Muscle of leg (tissue), 11 donors: Measurements from ENCODE around the gene TMEM273. TPM values are rescaled to one million over a fixed set of nuclear protein-coding genes. Genes with fewer than 3 reads are reported as not detected.
"Not testable (repeated sequence)": the region's sequence is repeated elsewhere in the genome, so short reads cannot be mapped to it uniquely, and the experiment has no call there.

Experiments
- DNase-seq: peaks from one replicate; pipeline ENCODE4 v3.0.0; 2013
- H3K27ac ChIP-seq: one replicate; pipeline ENCODE4 v1.5.1; 2013; ENCODE audit warnings: mild to moderate bottlenecking, low read length, control low read depth
- H3K27me3 ChIP-seq: one replicate; pipeline ENCODE4 v1.6.1; 2013; ENCODE audit warnings: low read length; ENCODE audit not compliant: control insufficient read depth, insufficient read depth
- H3K36me3 ChIP-seq: one replicate; pipeline ENCODE4 v1.6.1; 2013; ENCODE audit warnings: low read length; ENCODE audit not compliant: control insufficient read depth, insufficient read depth
- H3K4me1 ChIP-seq: one replicate; pipeline ENCODE4 v1.6.1; 2013; ENCODE audit warnings: low read length; ENCODE audit not compliant: control insufficient read depth, insufficient read depth
- H3K4me3 ChIP-seq: one replicate; pipeline ENCODE4 v1.5.1; 2013; ENCODE audit warnings: low read length, control low read depth
- H3K9me3 ChIP-seq: replicated peaks from 2 replicates; pipeline ENCODE4 v1.6.1; 2013; ENCODE audit warnings: low read depth, low read length; ENCODE audit not compliant: control insufficient read depth
- WGBS: methylation state at CpG from one replicate; pipeline ENCODE4 v1.1.5; 2013; ENCODE audit warnings: missing lambda C conversion rate; ENCODE audit not compliant: insufficient coverage; 5-methylcytosine and 5-hydroxymethylcytosine counted together
- polyA plus RNA-seq, 8 donors: library from polyadenylated mRNA; unstranded; fragments of 120-200 nt; gene quantifications; one replicate each; pipeline versions ENCODE4 v1.2.1 to v1.2.3, GENCODE V29; 2013; ENCODE audit warnings: inconsistent platforms in 1 of 8, low replicate concordance in 1 of 8; ENCODE audit not compliant: insufficient read length in 8 of 8, insufficient read depth in 1 of 8
- total RNA-seq: library from RNA; stranded (reverse); fragments of 120-200 nt; gene quantifications from one replicate; pipeline ENCODE4 v1.2.4, GENCODE V29; 2013

Gene TMEM273
- total and polyA plus RNA-seq, 9 donors, result 3.9 to 9.5 (median 5.6) TPM

- no peak for DNase-seq
These were observed 19.8 kb upstream of the TMEM273 start for GRCh38 chr10:49207936-49208487.

DNA sequence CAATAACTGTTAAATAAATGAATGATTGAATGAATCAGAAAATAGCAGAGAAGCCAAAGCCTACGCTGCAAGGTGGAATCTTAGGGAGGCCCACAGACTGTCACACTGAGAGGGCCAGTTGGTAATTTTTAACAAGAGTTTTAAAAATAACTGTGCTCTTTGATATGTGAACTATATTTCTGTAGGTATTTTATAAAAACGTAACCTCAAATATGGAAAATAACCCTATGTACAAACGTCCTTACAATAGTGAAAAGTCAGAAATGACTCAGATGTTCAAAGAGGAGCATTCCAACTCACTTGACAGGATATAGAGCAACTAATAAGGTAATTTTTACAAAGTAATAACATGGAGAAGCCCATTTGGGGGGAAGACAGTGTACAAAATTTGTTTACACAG lies 18.9 kb upstream of the TMEM273 start:
- 67% methylated on average over 1 of the region's 3 CpGs for WGBS
- no peaks in the 10 kb centered on the region for H3K9me3 ChIP-seq
- DNase-seq, result no peak
- no peak overlapping the region for H3K4me3 ChIP-seq
- no peaks in the 10 kb centered on the region for H3K36me3 ChIP-seq
- H3K4me1 ChIP-seq, result no peaks in the 10 kb centered on the region
- H3K27ac ChIP-seq, result no peak overlapping the region
- H3K27me3 ChIP-seq, result peaks cover 4% of the 10 kb centered on the region

More at GRCh38 chr10:49207936-49208487, 19.8 kb upstream of the TMEM273 start:
- no peaks in the 10 kb centered on the region for H3K36me3 ChIP-seq
- 63% methylated on average over 9 of the region's 9 CpGs for WGBS
- H3K4me1 ChIP-seq, result no peaks in the 10 kb centered on the region
- no peak overlapping the region for H3K4me3 ChIP-seq
- no peak overlapping the region for H3K27ac ChIP-seq
- H3K27me3 ChIP-seq, result peaks cover 4% of the 10 kb centered on the region
- no peaks in the 10 kb centered on the region for H3K9me3 ChIP-seq

DNA sequence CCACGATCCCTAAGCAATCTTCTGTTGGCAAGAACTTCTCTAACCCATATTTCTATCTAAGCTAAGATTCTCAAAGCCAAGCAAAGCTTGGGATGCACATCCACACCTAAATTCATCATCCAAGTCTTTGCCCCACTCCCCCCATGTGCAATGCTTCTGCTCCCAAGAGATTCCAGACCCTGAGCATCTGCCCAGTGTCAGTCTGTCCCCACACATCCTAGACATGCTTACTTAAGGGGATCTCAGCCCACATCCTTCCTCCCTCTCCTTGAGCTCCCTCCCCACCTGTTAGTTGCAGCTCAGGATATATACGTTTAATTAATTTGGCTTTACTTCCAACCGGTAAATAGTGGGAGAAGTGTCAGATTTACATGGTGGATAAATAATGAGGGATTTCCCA lies 17.0 kb upstream of the TMEM273 start:
- Histone ChIP-seq H3K27me3 (peaks cover 4% of the 10 kb centered on the region), H3K4me1 (no peaks in the 10 kb centered on the region), H3K9me3 (no peaks in the 10 kb centered on the region), H3K4me3 (no peak overlapping the region), H3K27ac (no peak overlapping the region), H3K36me3 (no peaks in the 10 kb centered on the region)
- DNase-seq, result no peak
- WGBS, result 100% methylated on average over 1 of the region's 3 CpGs

GRCh38 chr10:49204119-49204518 lies 15.9 kb upstream of the TMEM273 start:
- H3K4me1 ChIP-seq, result no peaks in the 10 kb centered on the region
- no peak overlapping the region for H3K27ac ChIP-seq
- H3K9me3 ChIP-seq, result no peaks in the 10 kb centered on the region
- H3K4me3 ChIP-seq, result no peak overlapping the region
- no peak for DNase-seq
- no peaks in the 10 kb centered on the region for H3K36me3 ChIP-seq
- H3K27me3 ChIP-seq, result peaks cover 4% of the 10 kb centered on the region
- no CpG with 5 or more reads among the region's 1 CpG for WGBS

DNA sequence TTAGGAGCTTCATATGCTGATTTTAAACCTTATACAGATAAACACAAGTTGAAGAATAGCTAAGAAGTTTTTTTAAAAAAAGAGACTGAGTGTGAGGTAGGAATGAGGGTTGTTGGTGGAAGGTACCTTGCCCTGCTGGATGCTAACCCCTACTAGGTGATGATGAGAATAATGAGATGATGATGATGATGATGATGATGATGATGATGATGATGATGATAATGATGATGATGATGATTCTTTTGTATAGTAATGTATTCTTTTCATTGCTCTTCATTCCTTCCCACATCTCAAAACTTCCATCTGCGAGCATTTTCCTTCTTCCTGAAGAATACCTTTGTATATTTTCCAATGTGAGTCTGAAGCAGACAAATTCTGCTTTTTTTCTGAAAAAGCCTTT lies 14.1 kb upstream of the TMEM273 start:
- DNase-seq, result no peak
- Histone ChIP-seq H3K27ac (no peak overlapping the region), H3K4me3 (no peak overlapping the region), H3K4me1 (no peaks in the 10 kb centered on the region), H3K27me3 (peaks cover 4% of the 10 kb centered on the region), H3K36me3 (no peaks in the 10 kb centered on the region), H3K9me3 (no peaks in the 10 kb centered on the region)
- WGBS, result no CpG with 5 or more reads among the region's 1 CpG

DNA sequence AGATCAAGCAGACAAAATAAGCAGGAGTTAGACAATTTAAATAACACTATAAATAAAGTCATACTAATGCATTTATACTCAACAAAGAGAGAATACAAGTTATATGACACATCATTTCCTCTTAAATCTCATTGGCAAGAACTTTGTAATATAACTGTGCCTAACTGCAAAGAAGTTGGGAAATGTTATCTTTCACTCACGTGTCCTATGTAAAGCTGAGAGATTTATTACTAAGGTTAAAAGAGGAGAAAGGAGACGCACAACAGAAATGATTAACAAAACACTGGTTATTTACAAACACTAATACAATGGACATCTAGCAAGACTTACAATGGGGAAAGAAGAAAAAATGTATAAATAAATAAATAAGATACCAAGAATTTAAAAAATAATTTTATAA lies 12.7 kb upstream of the TMEM273 start:
- H3K4me1 ChIP-seq, result no peaks in the 10 kb centered on the region
- no peaks in the 10 kb centered on the region for H3K36me3 ChIP-seq
- no peaks in the 10 kb centered on the region for H3K27me3 ChIP-seq
- DNase-seq, result no peak
- WGBS, result no CpG with 5 or more reads among the region's 2 CpGs
- no peaks in the 10 kb centered on the region for H3K9me3 ChIP-seq
- no peak overlapping the region for H3K4me3 ChIP-seq
- no peak overlapping the region for H3K27ac ChIP-seq

DNA sequence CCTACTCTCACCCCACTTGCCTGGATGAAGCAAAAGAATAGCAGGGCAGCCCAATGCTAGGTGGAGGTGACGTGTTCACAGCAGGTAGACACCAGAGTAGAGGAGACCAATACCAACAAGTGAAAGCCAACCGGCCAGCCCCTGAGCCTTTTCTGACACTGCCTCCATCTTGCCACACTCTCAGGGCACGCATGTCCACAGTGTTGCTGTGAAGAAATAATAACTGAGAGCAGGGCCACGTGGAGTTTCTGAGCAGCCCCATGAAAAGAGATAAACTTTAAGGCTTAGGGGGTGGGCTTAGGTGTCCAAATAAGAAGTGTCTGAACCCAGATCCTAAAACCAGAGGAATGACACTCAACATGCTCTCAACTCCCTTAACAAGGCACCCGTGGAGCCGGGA lies 9.0 kb upstream of the TMEM273 start:
- Histone ChIP-seq H3K27me3 (no peaks in the 10 kb centered on the region), H3K36me3 (no peaks in the 10 kb centered on the region), H3K4me3 (no peak overlapping the region), H3K4me1 (no peaks in the 10 kb centered on the region), H3K27ac (no peak overlapping the region), H3K9me3 (no peaks in the 10 kb centered on the region)
- 96% methylated on average over 3 of the region's 6 CpGs for WGBS
- DNase-seq, result no peak

DNA sequence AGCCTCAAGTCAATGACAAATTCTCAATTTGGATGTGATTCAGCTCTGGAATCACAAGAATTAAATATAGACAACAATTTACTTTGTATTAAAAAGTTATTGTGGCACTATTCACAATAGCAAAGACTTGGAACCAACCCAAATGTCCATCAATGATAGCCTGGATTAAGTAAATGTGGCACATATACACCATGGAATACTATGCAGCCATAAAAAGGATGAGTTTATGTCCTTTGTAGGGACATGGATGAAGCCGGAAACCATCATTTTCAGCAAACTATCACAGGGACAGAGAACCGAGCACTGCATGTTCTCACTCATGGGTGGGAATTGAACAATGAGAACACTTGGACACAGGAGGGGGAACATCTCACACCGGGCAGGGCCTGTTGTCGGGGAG lies 7.7 kb upstream of the TMEM273 start:
- not testable (repeated sequence) for DNase-seq, H3K36me3 ChIP-seq, H3K27ac ChIP-seq, H3K4me3 ChIP-seq, H3K27me3 ChIP-seq, H3K4me1 ChIP-seq, H3K9me3 ChIP-seq
- no CpG with 5 or more reads among the region's 4 CpGs for WGBS

DNA sequence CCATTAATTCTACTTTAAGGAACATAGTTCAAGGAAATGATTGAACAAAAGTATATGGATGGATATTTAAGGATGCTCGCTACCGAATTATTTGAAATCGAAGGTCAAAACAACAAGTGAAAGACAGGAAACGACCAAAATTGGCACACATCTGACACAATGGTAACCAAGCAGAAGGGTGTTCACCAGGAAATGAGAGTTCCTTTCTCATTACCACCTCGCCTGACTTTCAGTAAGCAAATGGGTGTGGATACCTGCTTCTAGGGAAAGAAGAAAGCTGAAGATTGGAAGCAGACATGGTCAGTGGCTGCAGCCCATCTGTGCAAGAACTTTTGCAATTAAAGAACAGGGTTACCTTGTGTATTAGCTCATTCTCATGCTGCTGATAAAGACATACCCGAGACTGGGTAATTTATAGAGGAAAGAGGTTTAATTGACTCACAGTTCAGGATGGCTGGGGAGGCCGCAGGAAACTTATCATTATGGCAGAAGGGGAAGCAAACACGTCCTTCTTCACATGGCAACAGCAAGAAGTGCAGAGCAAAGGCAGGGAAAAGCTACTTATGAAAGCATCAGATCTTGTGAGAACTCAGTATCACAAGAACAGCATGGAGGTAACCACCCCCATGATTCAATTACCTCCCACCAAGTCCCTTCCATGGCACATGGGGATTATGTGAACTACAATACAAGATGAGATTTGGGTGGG lies 6.2 kb upstream of the TMEM273 start:
- Histone ChIP-seq H3K4me1 (peaks cover 3% of the 10 kb centered on the region), H3K36me3 (no peaks in the 10 kb centered on the region), H3K4me3 (no peak overlapping the region), H3K9me3 (no peaks in the 10 kb centered on the region), H3K27ac (no peak overlapping the region), H3K27me3 (no peaks in the 10 kb centered on the region)
- no peak for DNase-seq
- 72% methylated on average over 5 of the region's 8 CpGs for WGBS

DNA sequence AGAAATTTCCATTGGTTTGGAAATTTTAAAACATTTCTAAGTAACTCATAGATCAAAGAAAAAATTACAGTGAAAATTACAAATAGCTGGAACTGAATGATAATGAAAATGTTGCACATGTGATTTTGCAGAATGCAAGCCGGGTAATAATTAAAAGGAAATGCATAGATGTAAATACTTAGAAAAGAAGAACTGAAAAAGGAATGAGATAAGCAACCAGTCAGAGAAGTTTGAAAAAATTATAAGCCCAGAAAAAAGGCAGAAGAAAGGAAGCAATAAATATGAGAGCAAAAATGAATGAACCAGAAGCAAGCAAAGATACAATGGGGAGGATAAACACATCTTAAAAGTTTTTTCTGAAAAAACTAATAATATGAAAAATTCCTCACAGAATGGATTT lies 3.2 kb upstream of the TMEM273 start:
- H3K36me3 ChIP-seq, result no peaks in the 10 kb centered on the region
- no peaks in the 10 kb centered on the region for H3K27me3 ChIP-seq
- H3K4me3 ChIP-seq, result no peak overlapping the region
- no peak for DNase-seq
- no peaks in the 10 kb centered on the region for H3K9me3 ChIP-seq
- peaks cover 6% of the 10 kb centered on the region for H3K4me1 ChIP-seq
- no peak overlapping the region for H3K27ac ChIP-seq
- no CpG with 5 or more reads among the region's 1 CpG for WGBS
